Astrocyte (in vitro differentiated cells and primary cell): ENCODE data around the gene APLNR. TPM values are rescaled to one million over a fixed set of nuclear protein-coding genes. Genes with fewer than 3 reads are reported as not detected.

ENCODE experiments used
- DNase-seq: peaks from one replicate; pipeline ENCODE4 v3.0.0-alpha.2; 2010; ENCODE audit warnings: low read depth
- FAIRE-seq: peaks from 2 replicates; lab custom pipeline; 2011; peaks lifted over from hg19 to GRCh38; lab: Jason Lieb, UNC
- H2AFZ ChIP-seq: 2 replicates; pipeline ENCODE4 v1.6.0; 2012; ENCODE audit warnings: low read depth, low read length, inconsistent platforms
- H3K27ac ChIP-seq: 2 replicates; pipeline ENCODE4 v1.5.1; 2011; ENCODE audit warnings: low read depth, low read length, inconsistent platforms
- H3K27me3 ChIP-seq: 2 replicates; pipeline ENCODE4 v1.6.0; 2011; ENCODE audit warnings: low read length, inconsistent platforms; ENCODE audit not compliant: insufficient read depth
- H3K36me3 ChIP-seq: 2 replicates; pipeline ENCODE4 v1.5.1; 2011; ENCODE audit warnings: low read length, inconsistent platforms; ENCODE audit not compliant: insufficient read depth
- H3K4me1 ChIP-seq: 2 replicates; pipeline ENCODE4 v1.5.1; 2011; ENCODE audit warnings: low read length, inconsistent platforms; ENCODE audit not compliant: insufficient read depth
- H3K4me2 ChIP-seq: 2 replicates; pipeline ENCODE4 v1.6.0; 2012; ENCODE audit warnings: low read length, inconsistent platforms
- H3K4me3 ChIP-seq: 2 replicates; pipeline ENCODE4 v1.5.1; 2011; ENCODE audit warnings: low read depth, mild to moderate bottlenecking, low read length, inconsistent platforms; ENCODE audit not compliant: insufficient read depth
- H3K79me2 ChIP-seq: 2 replicates; pipeline ENCODE4 v1.6.0; 2012; ENCODE audit warnings: mild to moderate bottlenecking, low read length, inconsistent platforms; ENCODE audit not compliant: insufficient read depth
- H3K9ac ChIP-seq: 2 replicates; pipeline ENCODE4 v1.6.0; 2012; ENCODE audit warnings: mild to moderate bottlenecking, low read length, inconsistent platforms
- H3K9me3 ChIP-seq: 2 replicates; pipeline ENCODE4 v1.5.1; 2012; ENCODE audit warnings: low read depth, mild to moderate bottlenecking, low read length, inconsistent platforms; ENCODE audit not compliant: insufficient read depth
- H4K20me1 ChIP-seq: 2 replicates; pipeline ENCODE4 v1.6.0; 2012; ENCODE audit warnings: low read length, inconsistent platforms; ENCODE audit not compliant: insufficient read depth
- H3K27ac Mint-ChIP-seq: one replicate; pipeline ENCODE4 v1.8.0; 2021; ENCODE audit warnings: mild to moderate bottlenecking, mixed read lengths; ENCODE audit not compliant: unreplicated experiment
- H3K27me3 Mint-ChIP-seq: one replicate; pipeline ENCODE4 v1.8.0; 2021; ENCODE audit warnings: low read depth, mixed read lengths; ENCODE audit not compliant: unreplicated experiment
- H3K36me3 Mint-ChIP-seq: one replicate; pipeline ENCODE4 v1.8.0; 2021; ENCODE audit warnings: low read depth, mixed read lengths; ENCODE audit not compliant: unreplicated experiment
- H3K4me1 Mint-ChIP-seq: one replicate; pipeline ENCODE4 v1.8.0; 2021; ENCODE audit warnings: low read depth, mixed read lengths; ENCODE audit not compliant: unreplicated experiment
- H3K4me3 Mint-ChIP-seq: one replicate; pipeline ENCODE4 v1.8.0; 2021; ENCODE audit warnings: mild to moderate bottlenecking, moderate library complexity, mixed read lengths; ENCODE audit not compliant: unreplicated experiment
- H3K9me3 Mint-ChIP-seq: one replicate; pipeline ENCODE4 v1.8.0; 2021; ENCODE audit warnings: mild to moderate bottlenecking, mixed read lengths; ENCODE audit not compliant: unreplicated experiment
- EZH2 ChIP-seq: IDR thresholded peaks from 2 replicates; pipeline ENCODE4 v1.6.1; 2012; ENCODE audit warnings: mild to moderate bottlenecking, low read length, inconsistent platforms; ENCODE audit not compliant: insufficient read depth
- total RNA-seq: library from RNA; stranded (reverse); gene quantifications from 2 replicates; pipeline ENCODE4 v1.2.1, GENCODE V29; 2021
- TF ChIP-seq, protein P1 (sequence below): IDR thresholded peaks from 2 replicates; pipeline ENCODE4 v1.5.1; 2011; ENCODE audit warnings: low read depth, mild to moderate bottlenecking, inconsistent platforms, low read length, moderate library complexity; ENCODE audit not compliant: insufficient read depth

The APLNR gene
- total RNA-seq, 1 donor from 2014 or later, result not detected

DNA sequence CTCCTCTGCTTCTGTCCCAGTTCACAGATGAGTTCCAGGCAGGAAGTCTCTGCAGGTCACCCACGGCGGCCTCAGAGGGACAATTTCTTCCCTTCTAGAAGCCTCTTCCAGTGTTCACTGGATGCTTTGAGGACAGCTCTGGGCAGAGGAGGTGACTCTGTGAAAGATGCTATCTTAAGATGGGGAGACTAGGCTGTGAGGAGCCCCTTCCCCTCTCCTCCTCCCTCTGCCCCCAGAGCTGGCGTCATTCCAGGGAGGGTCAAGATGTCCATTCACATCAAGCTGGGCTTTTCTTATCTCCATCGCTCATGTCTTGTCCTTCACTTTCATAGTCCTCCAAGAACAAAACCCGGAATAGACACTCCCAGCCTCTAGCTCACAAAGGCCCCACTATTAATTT, 3.3 kb downstream of the APLNR start:
- H3K9me3 Mint-ChIP-seq, result peaks cover 4% of the 10 kb centered on the region
- H3K9ac ChIP-seq, result no peak overlapping the region
- no peaks in the 10 kb centered on the region for H3K36me3 Mint-ChIP-seq
- H3K36me3 ChIP-seq, result no peaks in the 10 kb centered on the region
- H3K4me3 Mint-ChIP-seq, result no peak overlapping the region
- H3K4me1 Mint-ChIP-seq, result peaks cover 23% of the 10 kb centered on the region
- no peaks in the 10 kb centered on the region for H3K79me2 ChIP-seq
- no peak for TF ChIP-seq EZH2
- TF ChIP-seq, protein P1, sequence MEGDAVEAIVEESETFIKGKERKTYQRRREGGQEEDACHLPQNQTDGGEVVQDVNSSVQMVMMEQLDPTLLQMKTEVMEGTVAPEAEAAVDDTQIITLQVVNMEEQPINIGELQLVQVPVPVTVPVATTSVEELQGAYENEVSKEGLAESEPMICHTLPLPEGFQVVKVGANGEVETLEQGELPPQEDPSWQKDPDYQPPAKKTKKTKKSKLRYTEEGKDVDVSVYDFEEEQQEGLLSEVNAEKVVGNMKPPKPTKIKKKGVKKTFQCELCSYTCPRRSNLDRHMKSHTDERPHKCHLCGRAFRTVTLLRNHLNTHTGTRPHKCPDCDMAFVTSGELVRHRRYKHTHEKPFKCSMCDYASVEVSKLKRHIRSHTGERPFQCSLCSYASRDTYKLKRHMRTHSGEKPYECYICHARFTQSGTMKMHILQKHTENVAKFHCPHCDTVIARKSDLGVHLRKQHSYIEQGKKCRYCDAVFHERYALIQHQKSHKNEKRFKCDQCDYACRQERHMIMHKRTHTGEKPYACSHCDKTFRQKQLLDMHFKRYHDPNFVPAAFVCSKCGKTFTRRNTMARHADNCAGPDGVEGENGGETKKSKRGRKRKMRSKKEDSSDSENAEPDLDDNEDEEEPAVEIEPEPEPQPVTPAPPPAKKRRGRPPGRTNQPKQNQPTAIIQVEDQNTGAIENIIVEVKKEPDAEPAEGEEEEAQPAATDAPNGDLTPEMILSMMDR, result no peak
- FAIRE-seq (no peak), DNase-seq (no peak)
- H3K27me3 Mint-ChIP-seq, result peaks cover 39% of the 10 kb centered on the region
- no peak overlapping the region for H3K27ac Mint-ChIP-seq
- no peak overlapping the region for H3K4me2 ChIP-seq
- H3K4me3 ChIP-seq, result no peak overlapping the region
- H2AFZ ChIP-seq, result no peak overlapping the region
- H3K27ac ChIP-seq, result no peak overlapping the region
- peaks cover 22% of the 10 kb centered on the region for H3K27me3 ChIP-seq
- H4K20me1 ChIP-seq, result no peaks in the 10 kb centered on the region
- no peaks in the 10 kb centered on the region for H3K4me1 ChIP-seq
- no peaks in the 10 kb centered on the region for H3K9me3 ChIP-seq

DNA sequence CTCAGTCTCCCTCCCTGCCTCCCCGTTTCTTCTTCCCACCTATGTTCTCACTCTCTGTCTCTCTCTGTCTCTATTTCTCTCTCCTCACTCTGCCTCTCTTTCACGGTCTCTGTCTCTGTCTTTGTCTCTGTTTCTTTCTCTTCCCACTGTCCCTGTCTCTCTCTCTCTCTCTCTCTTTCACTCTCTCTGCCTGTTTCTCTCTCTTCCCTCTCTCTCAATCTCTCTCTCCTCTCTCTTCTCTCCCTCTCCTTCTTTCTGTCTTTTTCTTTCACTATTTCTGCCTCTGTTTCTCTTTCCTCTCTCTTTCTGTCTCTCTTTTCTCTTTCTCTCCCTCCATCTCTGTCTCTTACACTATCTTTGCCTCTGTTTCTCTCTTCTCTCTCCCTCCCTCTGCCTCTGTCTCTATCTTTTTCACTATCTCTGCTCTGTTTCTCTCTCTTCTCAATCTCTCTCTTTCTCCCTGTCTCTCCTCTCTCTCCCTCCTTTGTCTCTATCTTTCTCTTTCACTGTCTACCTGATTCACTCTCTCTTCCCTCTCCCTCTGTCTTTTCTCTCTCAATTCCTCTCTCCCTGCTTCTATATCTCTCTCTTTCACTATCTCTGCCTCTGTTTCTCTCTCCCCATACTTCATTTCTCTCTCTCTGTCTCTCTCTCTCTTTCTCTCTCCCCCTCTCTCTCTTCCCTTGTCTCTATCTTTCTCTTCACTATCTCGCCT, 5.4 kb downstream of the APLNR start:
- Histone ChIP-seq H3K9ac (no peak overlapping the region), H3K9me3 (no peaks in the 10 kb centered on the region), H2AFZ (no peak overlapping the region), H4K20me1 (no peaks in the 10 kb centered on the region), H3K4me2 (no peak overlapping the region), H3K4me1 (no peaks in the 10 kb centered on the region), H3K27ac (no peak overlapping the region), H3K27me3 (peaks cover 21% of the 10 kb centered on the region), H3K4me3 (no peak overlapping the region), H3K36me3 (no peaks in the 10 kb centered on the region), H3K79me2 (no peaks in the 10 kb centered on the region)
- no peak for TF ChIP-seq EZH2
- TF ChIP-seq, protein P1, result no peak
- Mint-ChIP-seq H3K4me3 (no peak overlapping the region), H3K9me3 (peaks cover 1% of the 10 kb centered on the region), H3K27ac (peak overlapping the region; percentile 55), H3K4me1 (peaks cover 23% of the 10 kb centered on the region), H3K36me3 (no peaks in the 10 kb centered on the region), H3K27me3 (peaks cover 38% of the 10 kb centered on the region)
- no peak for DNase-seq
- no peak for FAIRE-seq
